ENCODE measurements around the gene CUZD1. TPM values are rescaled to one million over a fixed set of nuclear protein-coding genes. Genes with fewer than 3 reads are reported as not detected.

The CUZD1 gene
- polyA plus RNA-seq: not detected in 2 replicates
- polyA minus RNA-seq: not detected in 2 replicates

GRCh38 chr10:122845783-122846332 is at the start of gene CUZD1:
CUZD1 (minus strand) TSS chr10:122845857; CDS start chr10:122845843, 14 bp downstream.
- H3K4me3 ChIP-seq (ENCODE audit: low read length): no peak within 1 kb of the TSS
- H3K27ac ChIP-seq (ENCODE audit: low read length): no peak within 1 kb of the TSS
- H3K4me2 ChIP-seq (ENCODE audit: low read length): no peak within 1 kb of the TSS

GRCh38 chr10:122894261-122894944 is 48.7 kb upstream of the CUZD1 start:
- Histone ChIP-seq H3K36me3 (ENCODE audit: insufficient read depth, low read length) (no peaks in the 10 kb centered on the region), H3K79me2 (replicated peaks; ENCODE audit: insufficient read depth, low read length) (no peaks in the 10 kb centered on the region), H3K9me3 (ENCODE audit: low read length) (no peaks in the 10 kb centered on the region), H3K27ac (ENCODE audit: low read length) (no peak overlapping the region), H3K9me2 (ENCODE audit: insufficient read depth, low read length) (no peaks in the 10 kb centered on the region), H3K27me3 (ENCODE audit: insufficient read depth, low read depth, low read length) (no peaks in the 10 kb centered on the region), H2AFZ (ENCODE audit: low read depth, low read length) (no peak overlapping the region), H3K4me2 (ENCODE audit: low read length) (no peak overlapping the region), H3K9ac (ENCODE audit: low read length) (no peak overlapping the region), H3K4me3 (ENCODE audit: low read length) (no peak overlapping the region), H4K20me1 (ENCODE audit: insufficient read depth) (no peaks in the 10 kb centered on the region), H3F3A (ENCODE audit: insufficient read depth, low read length, poor library complexity, severe bottlenecking) (no peaks in the 10 kb centered on the region)
- TF ChIP-seq SMC3 (conservative IDR thresholded peaks at IDR 0.05; ENCODE audit: poor library complexity) (no peak), EZH2 (IDR thresholded peaks at IDR 0.05; ENCODE audit: borderline replicate concordance, insufficient read depth, low read length, poor library complexity, severe bottlenecking) (no peak), EP300 (conservative IDR thresholded peaks at IDR 0.05; ENCODE audit: poor library complexity, severe bottlenecking) (no peak), TAF1 (IDR thresholded peaks at IDR 0.05; ENCODE audit: low read depth) (no peak), CTCF (IDR thresholded peaks at IDR 0.05; ENCODE audit: poor library complexity, severe bottlenecking) (no peak), REST (IDR thresholded peaks at IDR 0.05; ENCODE audit: borderline replicate concordance) (no peak), POLR2AphosphoS5 (IDR thresholded peaks at IDR 0.05) (no peak), MXI1 (conservative IDR thresholded peaks at IDR 0.05; ENCODE audit: poor library complexity, severe bottlenecking) (no peak), RAD21 (conservative IDR thresholded peaks at IDR 0.05) (no peak)

More at GRCh38 chr10:122845783-122846332, at the start of gene CUZD1:
- H4K20me1 ChIP-seq (ENCODE audit: insufficient read depth): no peaks in the 10 kb centered on the region
- no peak within 1 kb of the TSS for H2AFZ ChIP-seq (ENCODE audit: low read depth, low read length)
- no peaks in the 10 kb centered on the region for H3K27me3 ChIP-seq (ENCODE audit: insufficient read depth, low read depth, low read length)
- H3K9me3 ChIP-seq (ENCODE audit: low read length): peaks cover 6% of the 10 kb centered on the region
- TF ChIP-seq REST (IDR thresholded peaks at IDR 0.05; ENCODE audit: borderline replicate concordance): no peak
- H3K9me2 ChIP-seq (ENCODE audit: insufficient read depth, low read length): no peaks in the 10 kb centered on the region
- no peaks in the 10 kb centered on the region for H3F3A ChIP-seq (ENCODE audit: insufficient read depth, low read length, poor library complexity, severe bottlenecking)
- H3K79me2 ChIP-seq (replicated peaks; ENCODE audit: insufficient read depth, low read length): no peaks in the 10 kb centered on the region
- H3K9ac ChIP-seq (ENCODE audit: low read length): no peak within 1 kb of the TSS
- H3K36me3 ChIP-seq (ENCODE audit: insufficient read depth, low read length): no peaks in the 10 kb centered on the region

All from neural cell (in vitro differentiated cells).